ENCODE measurements around the gene UBE2V1.

Gene UBE2V1

GRCh38 chr20:50054231-50054547, 58.8 kb downstream of the UBE2V1 start:
- DNase-seq (ENCODE audit: insufficient read length) (no peak), FAIRE-seq (no peak)
- no peak for TF ChIP-seq POLR2AphosphoS5 (IDR thresholded peaks at IDR 0.05; ENCODE audit: low read depth, low read length)
- no peak for TF ChIP-seq POLR2A (IDR thresholded peaks at IDR 0.05; ENCODE audit: low read depth, low read length)
- TF ChIP-seq TAF1 (IDR thresholded peaks at IDR 0.05; ENCODE audit: borderline replicate concordance, low read depth, low read length): no peak

- DNase-seq (ENCODE audit: insufficient read length) (no peak), FAIRE-seq (no peak)
- TF ChIP-seq POLR2AphosphoS5 (IDR thresholded peaks at IDR 0.05; ENCODE audit: low read depth, low read length): no peak
- TF ChIP-seq POLR2A (IDR thresholded peaks at IDR 0.05; ENCODE audit: low read depth, low read length): no peak
- TF ChIP-seq TAF1 (IDR thresholded peaks at IDR 0.05; ENCODE audit: borderline replicate concordance, low read depth, low read length): no peak
Measured at GRCh38 chr20:50053362-50054230, 59.4 kb downstream of the UBE2V1 start.

- DNase-seq (ENCODE audit: insufficient read length): no peak
- TF ChIP-seq POLR2AphosphoS5 (IDR thresholded peaks at IDR 0.05; ENCODE audit: low read depth, low read length): no peak
- TF ChIP-seq POLR2A (IDR thresholded peaks at IDR 0.05; ENCODE audit: low read depth, low read length): no peak
- no peak for TF ChIP-seq TAF1 (IDR thresholded peaks at IDR 0.05; ENCODE audit: borderline replicate concordance, low read depth, low read length)
- no peak for FAIRE-seq
Measured at GRCh38 chr20:50052550-50053361, 60.2 kb downstream of the UBE2V1 start.

GRCh38 chr20:50050660-50051308, 62.2 kb downstream of the UBE2V1 start:
- FAIRE-seq (no peak), DNase-seq (ENCODE audit: insufficient read length) (no peak)
- TF ChIP-seq POLR2A (IDR thresholded peaks at IDR 0.05; ENCODE audit: low read depth, low read length) (no peak), TAF1 (IDR thresholded peaks at IDR 0.05; ENCODE audit: borderline replicate concordance, low read depth, low read length) (no peak), POLR2AphosphoS5 (IDR thresholded peaks at IDR 0.05; ENCODE audit: low read depth, low read length) (no peak)

- FAIRE-seq: no peak
- TF ChIP-seq POLR2AphosphoS5 (IDR thresholded peaks at IDR 0.05; ENCODE audit: low read depth, low read length) (no peak), TAF1 (IDR thresholded peaks at IDR 0.05; ENCODE audit: borderline replicate concordance, low read depth, low read length) (no peak), POLR2A (IDR thresholded peaks at IDR 0.05; ENCODE audit: low read depth, low read length) (no peak)
Measured at GRCh38 chr20:50050214-50050613, 62.7 kb downstream of the UBE2V1 start.

GRCh38 chr20:50049442-50050026, 63.4 kb downstream of the UBE2V1 start:
- no peak for TF ChIP-seq POLR2A (IDR thresholded peaks at IDR 0.05; ENCODE audit: low read depth, low read length)
- no peak for TF ChIP-seq POLR2AphosphoS5 (IDR thresholded peaks at IDR 0.05; ENCODE audit: low read depth, low read length)
- TF ChIP-seq TAF1 (IDR thresholded peaks at IDR 0.05; ENCODE audit: borderline replicate concordance, low read depth, low read length): no peak
- DNase-seq (ENCODE audit: insufficient read length) (no peak), FAIRE-seq (no peak)

More at GRCh38 chr20:50050214-50050613, 62.7 kb downstream of the UBE2V1 start:
- no peak for DNase-seq (ENCODE audit: insufficient read length)

- TF ChIP-seq TAF1 (IDR thresholded peaks at IDR 0.05; ENCODE audit: borderline replicate concordance, low read depth, low read length) (no peak), POLR2AphosphoS5 (IDR thresholded peaks at IDR 0.05; ENCODE audit: low read depth, low read length) (no peak), POLR2A (IDR thresholded peaks at IDR 0.05; ENCODE audit: low read depth, low read length) (no peak)
- DNase-seq (ENCODE audit: insufficient read length): no peak
- FAIRE-seq: no peak
Measured at GRCh38 chr20:50048420-50049166, 64.4 kb downstream of the UBE2V1 start.

GRCh38 chr20:50044353-50044960, 68.5 kb downstream of the UBE2V1 start:
- FAIRE-seq: no peak
- TF ChIP-seq TAF1 (IDR thresholded peaks at IDR 0.05; ENCODE audit: borderline replicate concordance, low read depth, low read length): no peak
- no peak for DNase-seq (ENCODE audit: insufficient read length)

- FAIRE-seq (no peak), DNase-seq (ENCODE audit: insufficient read length) (no peak)
- TF ChIP-seq POLR2AphosphoS5 (IDR thresholded peaks at IDR 0.05; ENCODE audit: low read depth, low read length) (no peak), POLR2A (IDR thresholded peaks at IDR 0.05; ENCODE audit: low read depth, low read length) (no peak), TAF1 (IDR thresholded peaks at IDR 0.05; ENCODE audit: borderline replicate concordance, low read depth, low read length) (no peak)
Measured at GRCh38 chr20:50043573-50044352, 69.2 kb downstream of the UBE2V1 start.
